ENCODE measurements around the gene ZNF45.

ZNF45 gene

GRCh38 chr19:43939557-43940260, 4.6 kb upstream of the ZNF45 start:
- no peak overlapping the region for H3K4me3 ChIP-seq (replicated peaks; ENCODE audit: low read depth, low read length)
- TF ChIP-seq CTCF (IDR thresholded peaks at IDR 0.05; ENCODE audit: low read length, missing control alignments) = no peak
- no peak for DNase-seq (ENCODE audit: low read depth)

GRCh38 chr19:43936188-43936587, 1.1 kb upstream of the ZNF45 start:
- DNase-seq (ENCODE audit: low read depth) = no peak
- TF ChIP-seq CTCF (IDR thresholded peaks at IDR 0.05; ENCODE audit: low read length, missing control alignments) = no peak
- H3K4me3 ChIP-seq (replicated peaks; ENCODE audit: low read depth, low read length) = no peak overlapping the region

GRCh38 chr19:43934055-43934984, 762 bp downstream of the ZNF45 start:
- no peak for DNase-seq (ENCODE audit: low read depth)

GRCh38 chr19:43928820-43929219, 6.3 kb downstream of the ZNF45 start:
- no peak overlapping the region for H3K4me3 ChIP-seq (replicated peaks; ENCODE audit: low read depth, low read length)
- no peak for TF ChIP-seq CTCF (IDR thresholded peaks at IDR 0.05; ENCODE audit: low read length, missing control alignments)
- no peak for DNase-seq (ENCODE audit: low read depth)

More at GRCh38 chr19:43934055-43934984, 762 bp downstream of the ZNF45 start:
- peak; percentile 19 for TF ChIP-seq CTCF (IDR thresholded peaks at IDR 0.05; ENCODE audit: low read length, missing control alignments)
- H3K4me3 ChIP-seq (replicated peaks; ENCODE audit: low read depth, low read length) = peak overlapping the region; percentile 85

GRCh38 chr19:43923875-43924274, 11.2 kb downstream of the ZNF45 start:
- no peak overlapping the region for H3K4me3 ChIP-seq (replicated peaks; ENCODE audit: low read depth, low read length)
- no peak for DNase-seq (ENCODE audit: low read depth)
- no peak for TF ChIP-seq CTCF (IDR thresholded peaks at IDR 0.05; ENCODE audit: low read length, missing control alignments)

- H3K4me3 ChIP-seq (replicated peaks; ENCODE audit: low read depth, low read length) = no peak overlapping the region
- TF ChIP-seq CTCF (IDR thresholded peaks at IDR 0.05; ENCODE audit: low read length, missing control alignments) = no peak
- no peak for DNase-seq (ENCODE audit: low read depth)
Observed at GRCh38 chr19:43914051-43914450, 21.0 kb downstream of the ZNF45 start.

All from fibroblast of pulmonary artery (primary cell).